ENCODE measurements around the gene SH2D6. TPM values are rescaled to one million over a fixed set of nuclear protein-coding genes. Genes with fewer than 3 reads are reported as not detected.

Gene SH2D6
- polyA plus RNA-seq, 3 donors, result not detected

- Histone ChIP-seq H3K27ac (ENCODE audit: low read depth in 1 of 2, low read length in 2 of 2) (peak overlapping the region in 1 of 2 donors; percentile 75), H3K9me3 (replicated peaks in 1 of 2; ENCODE audit: control insufficient read depth in 1 of 2, insufficient read depth in 1 of 2, low read length in 2 of 2) (no peaks in the 10 kb centered on the region), H3K4me2 (replicated peaks; ENCODE audit: extremely low read depth, low read length, poor library complexity, severe bottlenecking) (no peak overlapping the region), H3K27me3 (ENCODE audit: control insufficient read depth in 2 of 2, insufficient read depth in 2 of 2, low read length in 2 of 2) (no peaks in the 10 kb centered on the region), H3K4me1 (ENCODE audit: control insufficient read depth in 1 of 2, insufficient read depth in 2 of 2, low read length in 2 of 2) (peaks cover 32 to 39% of the 10 kb centered on the region in 2 donors), H3K79me2 (ENCODE audit: insufficient read depth, low read length) (no peaks in the 10 kb centered on the region), H3K4me3 (replicated peaks in 1 of 3; ENCODE audit: low read depth in 2 of 3, low read length in 3 of 3) (no peak overlapping the region), H2AFZ (ENCODE audit: insufficient read depth, low read depth, low read length, poor library complexity, severe bottlenecking) (peak overlapping the region; percentile 25), H4K20me1 (ENCODE audit: insufficient read depth, low read length) (no peaks in the 10 kb centered on the region), H3K36me3 (replicated peaks in 1 of 2; ENCODE audit: control insufficient read depth in 1 of 2, insufficient read depth in 2 of 2, low read length in 2 of 2) (no peaks in the 10 kb centered on the region), H3K9ac (ENCODE audit: insufficient read depth, low read length, poor library complexity, severe bottlenecking) (no peak overlapping the region)
- Mint-ChIP-seq H3K9me3 (peaks cover 0 to 1% (median 0%) of the 10 kb centered on the region in 7 donors), H3K27me3 (ENCODE audit: low read depth in 3 of 3) (peaks cover 0 to 2% (median 0%) of the 10 kb centered on the region in 3 donors), H3K4me1 (peaks cover 38% of the 10 kb centered on the region), H3K4me3 (peak overlapping the region in 1 of 2 donors; percentile 23), H3K27ac (peak overlapping the region; percentile 82 to 95 (median 90)), H3K36me3 (peaks cover 1 to 4% of the 10 kb centered on the region in 2 donors)
- no peak for TF ChIP-seq CTCF (IDR thresholded peaks at IDR 0.05)
- 55% methylated on average over 11 of the region's 12 CpGs for WGBS (ENCODE audit: insufficient coverage)
- DNase-seq, result no peak
- intact Hi-C loops (cut with micrococcal nuclease), result no loop called here
Observed at GRCh38 chr2:85429213-85429923, 10.9 kb downstream of the SH2D6 start.

GRCh38 chr2:85429924-85430289 is 11.4 kb downstream of the SH2D6 start:
- no peak for TF ChIP-seq CTCF (IDR thresholded peaks at IDR 0.05)

More at GRCh38 chr2:85429924-85430289, 11.4 kb downstream of the SH2D6 start:
- intact Hi-C loops (cut with micrococcal nuclease), result no loop called here
- Mint-ChIP-seq H3K4me1 (peaks cover 42% of the 10 kb centered on the region), H3K36me3 (peaks cover 1 to 4% of the 10 kb centered on the region in 2 donors), H3K4me3 (no peak overlapping the region), H3K9me3 (peaks cover 0 to 1% (median 0%) of the 10 kb centered on the region in 7 donors), H3K27ac (peak overlapping the region in 6 of 7 donors; percentile 65 to 95 (median 89)), H3K27me3 (ENCODE audit: low read depth in 3 of 3) (peaks cover 0 to 2% (median 0%) of the 10 kb centered on the region in 3 donors)
- no peaks in the 10 kb centered on the region for H3K36me3 ChIP-seq (replicated peaks in 1 of 2; ENCODE audit: control insufficient read depth in 1 of 2, insufficient read depth in 2 of 2, low read length in 2 of 2)
- H3K79me2 ChIP-seq (ENCODE audit: insufficient read depth, low read length), result no peaks in the 10 kb centered on the region
- no peak overlapping the region for H2AFZ ChIP-seq (ENCODE audit: insufficient read depth, low read depth, low read length, poor library complexity, severe bottlenecking)
- 100% methylated on average over 1 of the region's 2 CpGs for WGBS (ENCODE audit: insufficient coverage)
- H3K4me2 ChIP-seq (replicated peaks; ENCODE audit: extremely low read depth, low read length, poor library complexity, severe bottlenecking), result no peak overlapping the region
- peaks cover 37 to 45% of the 10 kb centered on the region in 2 donors for H3K4me1 ChIP-seq (ENCODE audit: control insufficient read depth in 1 of 2, insufficient read depth in 2 of 2, low read length in 2 of 2)
- DNase-seq, result no peak
- H3K9ac ChIP-seq (ENCODE audit: insufficient read depth, low read length, poor library complexity, severe bottlenecking), result no peak overlapping the region
- H3K27ac ChIP-seq (ENCODE audit: low read depth in 1 of 2, low read length in 2 of 2), result no peak overlapping the region
- H3K4me3 ChIP-seq (replicated peaks in 1 of 3; ENCODE audit: low read depth in 2 of 3, low read length in 3 of 3), result no peak overlapping the region
- H3K27me3 ChIP-seq (ENCODE audit: control insufficient read depth in 2 of 2, insufficient read depth in 2 of 2, low read length in 2 of 2), result no peaks in the 10 kb centered on the region
- no peaks in the 10 kb centered on the region for H4K20me1 ChIP-seq (ENCODE audit: insufficient read depth, low read length)
- no peaks in the 10 kb centered on the region for H3K9me3 ChIP-seq (replicated peaks in 1 of 2; ENCODE audit: control insufficient read depth in 1 of 2, insufficient read depth in 1 of 2, low read length in 2 of 2)

Measured in CD14-positive monocyte (primary cell).